Fibroblast of gingiva (primary cell): ENCODE results near the gene FKBP14.

Experiments used
- DNase-seq: peaks from one replicate; pipeline ENCODE4 v3.0.0-alpha.2; 2011; ENCODE audit warnings: low read depth

The FKBP14 gene, protein sequence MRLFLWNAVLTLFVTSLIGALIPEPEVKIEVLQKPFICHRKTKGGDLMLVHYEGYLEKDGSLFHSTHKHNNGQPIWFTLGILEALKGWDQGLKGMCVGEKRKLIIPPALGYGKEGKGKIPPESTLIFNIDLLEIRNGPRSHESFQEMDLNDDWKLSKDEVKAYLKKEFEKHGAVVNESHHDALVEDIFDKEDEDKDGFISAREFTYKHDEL

GRCh38 chr7:30026229-30027064 is at the start of gene FKBP14:
FKBP14 (minus strand) TSS chr7:30026702; CDS start chr7:30026508, 194 bp downstream.
- peak; percentile 100 for DNase-seq

DNA sequence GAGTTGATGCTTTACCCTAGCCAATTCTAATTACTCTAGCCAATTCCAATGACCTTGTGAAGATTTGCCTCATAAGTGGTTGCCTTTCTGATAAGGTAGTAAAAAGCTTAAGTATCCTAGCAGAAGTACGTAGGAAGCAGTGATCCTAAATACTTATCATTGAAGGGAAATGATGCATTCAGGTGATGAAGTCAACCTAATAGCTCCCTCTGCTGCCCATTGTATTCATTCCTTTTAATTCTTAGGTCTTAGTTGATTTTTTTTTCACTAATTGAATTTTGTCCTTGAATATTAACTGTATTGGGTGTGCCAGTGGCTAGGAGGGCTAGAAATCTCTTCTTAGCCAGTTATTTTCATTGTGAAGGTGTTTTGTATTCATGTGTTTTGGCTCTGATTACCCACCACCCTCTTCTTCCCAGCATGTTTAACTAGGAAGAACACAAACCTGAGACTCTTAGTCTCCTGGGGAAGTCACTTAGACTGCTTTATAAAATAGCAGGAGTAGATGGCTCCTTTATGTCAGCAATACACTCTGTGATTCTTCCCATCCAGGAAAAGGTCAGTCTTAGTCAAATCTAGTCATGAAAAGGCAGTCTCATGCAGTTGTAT is 48.0 kb upstream of the FKBP14 start:
- peak; percentile 39 for DNase-seq

GRCh38 chr7:30072735-30073134 is 46.2 kb upstream of the FKBP14 start:
- no peak for DNase-seq

DNA sequence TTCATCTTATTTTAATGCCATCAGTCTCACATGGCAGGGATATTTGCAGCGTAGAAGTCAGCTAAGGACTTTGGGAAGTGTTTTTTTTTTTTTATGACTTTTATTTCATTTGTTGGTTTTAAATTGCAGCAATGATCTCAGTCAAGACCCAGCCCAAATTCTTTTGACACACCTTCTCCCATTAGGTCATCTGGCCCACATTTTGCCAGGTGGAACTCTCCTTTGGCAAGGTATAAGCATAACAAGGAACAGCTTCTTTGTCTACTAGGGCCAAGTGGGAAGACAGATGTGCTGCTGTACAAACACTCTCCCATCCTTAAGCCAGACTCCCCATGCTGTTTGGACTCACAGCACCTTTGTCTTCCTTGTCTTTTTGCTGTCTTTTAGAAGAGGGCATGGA is 43.5 kb upstream of the FKBP14 start:
- DNase-seq = no peak

- no peak for DNase-seq
Measured at GRCh38 chr7:30069096-30069867, 42.8 kb upstream of the FKBP14 start.

DNA sequence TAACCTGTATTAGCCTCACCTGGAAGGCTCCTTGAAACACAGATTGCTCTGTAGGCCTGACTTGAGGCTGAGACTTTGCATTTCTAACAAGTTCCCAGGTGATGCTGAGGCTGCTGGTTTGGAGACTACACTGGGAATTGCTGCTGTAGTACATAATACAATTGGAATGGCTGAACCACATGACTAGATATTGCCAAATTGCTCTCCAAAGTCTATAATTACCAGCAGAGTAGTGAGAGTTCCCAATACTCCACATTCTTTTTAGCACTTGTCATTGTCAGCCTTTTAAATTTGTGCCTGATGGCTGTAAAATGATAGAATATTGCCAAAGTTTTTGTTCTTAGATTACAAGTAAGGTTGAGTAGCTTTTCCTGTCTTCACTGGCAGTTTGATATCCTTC is 41.6 kb upstream of the FKBP14 start:
- DNase-seq = peak; percentile 85

GRCh38 chr7:30066687-30067086 is 40.2 kb upstream of the FKBP14 start:
- DNase-seq = no peak

GRCh38 chr7:30065746-30066145 is 39.2 kb upstream of the FKBP14 start:
- DNase-seq = no peak

DNA sequence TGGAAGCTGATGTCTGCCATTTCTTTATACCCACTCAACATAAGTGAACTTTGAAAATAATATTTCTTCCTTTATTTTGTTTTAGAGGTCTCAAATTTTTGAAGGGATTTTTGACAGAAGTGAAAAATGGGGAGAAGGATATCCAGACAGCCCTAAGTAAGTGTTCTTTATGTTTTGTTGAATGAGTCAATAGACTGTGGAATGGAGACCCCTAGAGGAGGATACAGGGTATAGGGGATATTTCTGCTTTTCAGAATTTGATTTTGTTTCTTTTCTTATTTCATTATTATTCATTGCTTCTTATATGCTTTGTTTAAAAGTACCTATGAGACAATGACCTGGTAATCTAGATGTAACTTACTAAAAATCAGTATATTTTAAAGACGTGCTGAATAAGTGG is 36.1 kb upstream of the FKBP14 start:
- peak; percentile 43 for DNase-seq

DNA sequence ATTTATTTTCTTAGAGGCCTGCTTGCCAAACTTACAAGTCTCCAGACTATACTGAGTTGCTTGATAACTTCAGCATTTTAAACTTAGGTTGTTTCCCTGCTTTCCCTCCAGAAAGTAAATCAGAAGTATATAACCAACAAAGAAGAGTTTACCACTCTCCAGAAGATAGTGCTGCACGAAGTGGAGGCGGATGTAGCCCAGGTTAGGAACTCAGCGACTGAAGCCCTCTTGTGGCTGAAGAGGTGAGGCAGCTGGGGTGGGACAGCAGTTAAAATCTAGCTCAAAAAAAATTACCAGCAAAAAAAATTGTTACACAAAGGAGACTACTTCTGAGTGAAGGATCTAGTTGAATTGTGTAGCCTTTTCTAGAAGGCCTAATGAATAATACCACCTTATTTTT is 35.3 kb upstream of the FKBP14 start:
- peak; percentile 27 for DNase-seq

DNA sequence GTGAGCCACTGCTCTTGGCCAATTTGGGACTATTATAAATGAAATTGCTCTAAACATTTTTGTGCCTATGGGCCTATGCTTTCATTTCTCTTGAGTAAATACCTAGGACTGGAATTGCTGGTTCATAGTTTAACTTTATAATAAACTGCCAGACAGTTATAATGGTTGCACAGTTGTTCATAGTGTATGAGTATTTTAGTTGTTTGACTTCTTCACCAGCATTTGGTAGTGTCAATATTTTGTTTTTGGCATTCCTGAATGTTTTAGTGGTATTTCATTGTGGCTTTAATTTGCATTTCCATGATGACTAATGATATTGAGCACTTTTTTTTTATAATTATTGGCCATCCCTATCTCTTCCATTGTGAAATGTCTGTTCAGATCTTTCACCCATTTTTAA is 31.2 kb upstream of the FKBP14 start:
- DNase-seq = peak; percentile 45

GRCh38 chr7:30053068-30053467 is 26.6 kb upstream of the FKBP14 start:
- DNase-seq = no peak

GRCh38 chr7:30049173-30049572 is 22.7 kb upstream of the FKBP14 start:
- DNase-seq = no peak

GRCh38 chr7:30048582-30048981 is 22.1 kb upstream of the FKBP14 start:
- DNase-seq = no peak

- no peak for DNase-seq
Measured at GRCh38 chr7:30047124-30047523, 20.6 kb upstream of the FKBP14 start.

DNA sequence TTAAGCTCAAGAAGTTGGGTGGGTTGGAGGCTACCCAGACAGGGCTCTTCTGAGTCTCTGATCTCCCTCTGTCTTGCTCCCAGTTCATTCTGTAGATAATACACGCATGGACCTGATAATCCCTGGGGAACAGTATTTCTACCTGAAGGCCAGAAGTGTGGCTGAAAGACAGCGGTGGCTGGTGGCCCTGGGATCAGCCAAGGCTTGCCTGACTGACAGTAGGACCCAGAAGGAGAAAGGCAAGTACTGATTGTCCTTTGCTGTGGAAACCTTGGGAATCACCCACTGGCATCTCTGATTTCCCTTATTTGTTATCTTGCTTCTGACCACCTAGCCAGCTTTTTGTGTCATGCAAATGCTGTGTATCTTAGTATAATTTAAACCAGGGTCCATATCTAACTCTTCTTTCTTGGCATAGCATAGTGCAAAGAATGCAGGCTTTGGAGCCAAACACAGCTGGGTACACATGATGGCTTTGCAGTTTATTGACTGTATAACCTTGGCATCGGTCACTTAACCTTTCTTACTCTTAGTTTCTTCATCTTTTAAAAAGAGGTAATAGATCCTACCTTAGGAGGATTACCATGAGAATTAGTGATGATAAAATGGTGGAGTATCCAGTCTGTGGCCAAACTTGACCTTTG is 19.7 kb upstream of the FKBP14 start:
- no peak for DNase-seq

DNA sequence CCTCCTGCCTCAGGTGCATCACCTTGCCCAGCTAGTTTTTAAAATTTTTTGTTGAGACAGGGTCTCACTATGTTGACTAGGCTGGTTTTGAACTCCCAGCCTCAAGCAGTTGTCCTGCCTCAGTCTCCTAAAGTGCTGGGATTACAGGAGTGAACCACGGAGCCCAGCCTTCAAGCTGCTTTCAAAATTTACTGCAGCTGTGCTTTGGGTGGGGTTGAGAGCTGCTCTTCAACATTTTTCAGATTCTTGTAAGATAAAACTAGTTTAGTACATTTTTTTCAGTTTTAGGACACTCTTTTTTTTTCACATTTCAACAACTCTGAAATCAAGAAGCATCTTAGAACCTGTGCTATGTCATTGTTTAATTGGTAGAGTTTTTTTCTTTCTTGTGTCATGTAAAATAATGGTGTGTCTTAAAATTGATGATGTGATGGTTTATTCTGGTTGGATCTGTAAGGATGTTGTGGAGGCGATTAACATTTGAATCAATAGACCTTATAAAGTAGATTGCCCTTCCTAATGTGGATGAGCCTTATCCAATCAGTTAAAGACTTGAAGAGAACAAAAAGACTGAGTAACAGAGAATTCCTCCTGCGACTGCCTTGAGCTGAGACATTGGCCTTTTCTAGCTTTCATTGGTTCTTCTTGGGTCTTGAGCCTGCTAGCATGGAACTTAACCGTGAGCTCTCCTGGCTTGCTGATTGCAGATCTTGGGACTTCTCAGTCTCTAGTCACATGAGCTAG is 15.2 kb upstream of the FKBP14 start:
- DNase-seq = peak; percentile 60

- peak; percentile 16 for DNase-seq
Measured at GRCh38 chr7:30040938-30041337, 14.4 kb upstream of the FKBP14 start.

DNA sequence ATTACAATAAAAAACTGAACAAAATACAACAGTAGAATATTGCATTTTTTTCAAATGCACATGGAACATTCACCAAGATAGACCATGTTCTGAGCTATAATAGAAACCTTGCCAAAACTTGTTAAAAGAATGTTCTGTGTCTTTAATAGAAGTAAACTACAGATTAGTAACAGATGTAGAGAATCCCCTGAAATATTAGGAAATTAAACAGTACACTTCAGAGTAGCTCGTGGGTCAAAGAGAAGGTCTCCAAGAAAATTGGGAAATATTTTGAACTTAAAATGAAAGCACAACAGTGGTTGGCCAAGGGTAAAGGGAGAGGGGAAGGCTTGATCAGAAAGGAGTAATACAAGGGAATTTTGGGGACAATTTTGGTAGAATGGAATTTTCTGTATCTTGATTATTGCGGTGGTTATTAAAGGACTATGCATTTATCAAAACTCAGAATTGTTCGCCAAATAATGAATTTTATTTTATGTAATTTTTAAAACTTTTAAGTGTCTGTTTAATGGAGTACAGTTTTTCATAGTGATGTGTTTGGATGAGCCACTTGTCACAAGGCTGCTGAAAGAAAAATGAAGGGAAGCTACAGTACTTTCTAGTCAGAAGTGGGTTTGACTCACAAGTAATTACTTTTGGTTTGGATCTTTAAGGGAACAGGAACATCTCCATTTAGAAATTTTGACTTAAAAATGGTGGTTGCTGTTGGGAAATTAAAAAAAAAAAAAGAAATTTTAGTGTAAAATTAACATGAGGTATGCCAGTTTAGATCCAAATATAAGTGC is 11.9 kb upstream of the FKBP14 start:
- peak; percentile 83 for DNase-seq

DNA sequence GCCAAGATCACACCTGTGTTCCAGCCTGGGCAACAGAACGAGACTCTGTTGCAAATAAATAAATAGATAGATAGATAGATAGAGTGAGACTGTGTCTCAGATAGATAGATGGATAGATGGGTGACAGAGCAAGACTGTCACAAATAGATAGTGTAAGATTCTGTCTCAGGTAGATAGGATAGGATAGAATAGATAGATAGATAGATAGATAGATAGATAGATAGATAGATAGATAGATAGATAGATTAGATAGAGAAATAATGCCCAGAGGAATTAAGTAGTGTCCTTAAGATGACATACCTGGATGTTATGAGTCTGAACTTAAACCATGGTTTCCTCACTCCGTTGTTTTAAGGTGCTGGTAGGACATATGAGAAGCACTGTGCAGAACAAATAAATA is 9.7 kb upstream of the FKBP14 start:
- DNase-seq = no peak
